Motor neuron (in vitro differentiated cells): ENCODE measurements around the gene TCN1. TPM values are rescaled to one million over a fixed set of nuclear protein-coding genes. Genes with fewer than 3 reads are reported as not detected.
"Not testable (repeated sequence)": the region's sequence is repeated elsewhere in the genome, so short reads cannot be mapped to it uniquely, and the experiment has no call there.

ENCODE experiments used
- ATAC-seq, 8 experiments: fragments of 200-7000 bp; cut with Tn5 transposase; replicated peaks in 6 of 8; 2 replicates each; pipeline ENCODE4 v1.8.0; 2021; ENCODE audit warnings: mild to moderate bottlenecking in 8 of 8, moderate library complexity in 8 of 8
- H3K27ac ChIP-seq, 2 donors: fragments of 250-450 bp; sonication (Bioruptor Pico); 2 replicates each; pipeline ENCODE4 v1.9.0; 2021; ENCODE audit warnings: antibody characterized with exemption in 2 of 2, mild to moderate bottlenecking in 2 of 2, moderate library complexity in 1 of 2
- H3K4me1 ChIP-seq, 2 donors: fragments of 250-450 bp; sonication (Bioruptor Pico); replicated peaks in 1 of 2; 2 replicates each; pipeline ENCODE4 v1.6.1; 2021; ENCODE audit warnings: antibody characterized with exemption in 2 of 2, mild to moderate bottlenecking in 2 of 2, moderate library complexity in 1 of 2
- H3K4me3 ChIP-seq, 5 donors: fragments of 250-450 bp; sonication (Bioruptor Pico); 2 replicates each; pipeline ENCODE4 v1.9.0; 2021; ENCODE audit warnings: antibody characterized with exemption in 5 of 5, mild to moderate bottlenecking in 5 of 5, moderate library complexity in 4 of 5
- WGBS, 10 experiments: fragments of 450-650 bp; shearing (Covaris generic); methylation state at CpG; one replicate each; pipeline ENCODE4 v1.0.0; 2022; 5-methylcytosine and 5-hydroxymethylcytosine counted together
- in situ Hi-C, 9 experiments: fragments of 400-800 bp; cut with MboI; loops; one replicate each; pipeline ENCODE4 v1.15.0; 2021; ENCODE audit warnings: low sequenced_read_pairs in 9 of 9, low pct_unique_long_range_greater_than_20kb in 2 of 9; ENCODE audit not compliant: unreplicated experiment in 9 of 9
- total RNA-seq, 8 experiments: library from RNA; unstranded; fragments of 300-600 nt; gene quantifications; 2 replicates each; pipeline versions ENCODE4 v1.2.3 to v1.2.4, GENCODE V29; 2022

The TCN1 gene
- 1 to 10 TPM in 2 of 8 experiments, under 1 TPM in 1, not detected in 5; 0.99 to 3.2 (median 1.7) TPM for total RNA-seq

- peak in 1 of 8 experiments; percentile 39 for ATAC-seq
- 0 to 100% (median 44%) methylated on average over 1 to 3 of the region's 3 CpGs for WGBS, 10 experiments
- in situ Hi-C loops = no loop called here
- no peak within 1 kb of the TSS for H3K27ac ChIP-seq
- H3K4me1 ChIP-seq = no peaks in the 10 kb centered on the region
- no peak within 1 kb of the TSS for H3K4me3 ChIP-seq
Observed at GRCh38 chr11:59866397-59866796, at the start of gene TCN1. Gene TCN1 (minus strand): TSS chr11:59866487. CDS start chr11:59866470, 17 bp downstream.

- not testable (repeated sequence) for H3K4me1 ChIP-seq, H3K27ac ChIP-seq, H3K4me3 ChIP-seq, ATAC-seq
- WGBS, 10 experiments = 0 to 27% methylated on average over 1 to 2 of the region's 2 CpGs; no CpG with 5 or more reads in 8 of the 10 experiments
- in situ Hi-C loops = loop anchor here in 1 of 9 experiments (25.0 kb wide), 1 partner anchor 91 kb away; the partner anchor contains the start of gene MRPL16
Observed at GRCh38 chr11:59903569-59903968, 37.3 kb upstream of the TCN1 start.

GRCh38 chr11:59901306-59901705 is 35.0 kb upstream of the TCN1 start:
- 0 to 55% (median 5%) methylated on average over 1 of the region's 1 CpG; no CpG with 5 or more reads in 2 of the 10 experiments for WGBS, 10 experiments
- no peak overlapping the region for H3K4me3 ChIP-seq
- ATAC-seq = peak in 5 of 8 experiments; percentile 22 to 83 (median 60)
- no peak overlapping the region for H3K27ac ChIP-seq
- in situ Hi-C loops = loop anchor here in 1 of 9 experiments (25.0 kb wide), 1 partner anchor 89 kb away; the partner anchor contains the start of gene MRPL16
- no peaks in the 10 kb centered on the region for H3K4me1 ChIP-seq

GRCh38 chr11:59900366-59901126 is 34.3 kb upstream of the TCN1 start:
- in situ Hi-C loops = loop anchor here in 1 of 9 experiments (25.0 kb wide), 1 partner anchor 88 kb away; the partner anchor contains the start of gene MRPL16

GRCh38 chr11:59899532-59899931 is 33.2 kb upstream of the TCN1 start:
- Histone ChIP-seq H3K27ac (no peak overlapping the region), H3K4me3 (no peak overlapping the region), H3K4me1 (no peaks in the 10 kb centered on the region)
- 78 to 100% (median 87%) methylated on average over 1 to 11 of the region's 11 CpGs; no CpG with 5 or more reads in 3 of the 10 experiments for WGBS, 10 experiments
- in situ Hi-C loops = no loop called here
- ATAC-seq = no peak

More at GRCh38 chr11:59900366-59901126, 34.3 kb upstream of the TCN1 start:
- Histone ChIP-seq H3K4me1 (no peaks in the 10 kb centered on the region), H3K4me3 (no peak overlapping the region), H3K27ac (no peak overlapping the region)
- ATAC-seq = peak in 3 of 8 experiments; percentile 74 to 88 (median 76)
- 0 to 91% (median 71%) methylated on average over 2 to 6 of the region's 6 CpGs for WGBS, 10 experiments

- WGBS, 10 experiments = 0 to 100% (median 72%) methylated on average over 1 to 6 of the region's 7 CpGs; no CpG with 5 or more reads in 2 of the 10 experiments
- no peak overlapping the region for H3K27ac ChIP-seq
- in situ Hi-C loops = no loop called here
- H3K4me1 ChIP-seq = no peaks in the 10 kb centered on the region
- ATAC-seq = peak in 3 of 8 experiments; percentile 10 to 27 (median 17)
- no peak overlapping the region for H3K4me3 ChIP-seq
Observed at GRCh38 chr11:59898650-59899049, 32.4 kb upstream of the TCN1 start.

- Histone ChIP-seq H3K27ac (no peak overlapping the region), H3K4me1 (no peaks in the 10 kb centered on the region), H3K4me3 (no peak overlapping the region)
- 94 to 98% (median 97%) methylated on average over 4 to 22 of the region's 31 CpGs; no CpG with 5 or more reads in 5 of the 10 experiments for WGBS, 10 experiments
- in situ Hi-C loops = no loop called here
- ATAC-seq = no peak
Observed at GRCh38 chr11:59898046-59898445, 31.8 kb upstream of the TCN1 start.

- 0 to 100% (median 74%) methylated on average over 1 of the region's 1 CpG; no CpG with 5 or more reads in 2 of the 10 experiments for WGBS, 10 experiments
- Histone ChIP-seq H3K27ac (no peak overlapping the region), H3K4me1 (no peaks in the 10 kb centered on the region), H3K4me3 (no peak overlapping the region)
- no peak for ATAC-seq
- in situ Hi-C loops = no loop called here
Observed at GRCh38 chr11:59894616-59895015, 28.3 kb upstream of the TCN1 start.

- H3K27ac ChIP-seq = no peak overlapping the region
- WGBS, 10 experiments = 0 to 64% (median 33%) methylated on average over 1 to 4 of the region's 4 CpGs; no CpG with 5 or more reads in 5 of the 10 experiments
- no peaks in the 10 kb centered on the region for H3K4me1 ChIP-seq
- peak in 7 of 8 experiments; percentile 28 to 95 (median 67) for ATAC-seq
- H3K4me3 ChIP-seq = no peak overlapping the region
- in situ Hi-C loops = no loop called here
Observed at GRCh38 chr11:59891781-59892181, 25.5 kb upstream of the TCN1 start.

GRCh38 chr11:59887156-59887555 is 20.9 kb upstream of the TCN1 start:
- H3K27ac ChIP-seq, H3K4me3 ChIP-seq, in situ Hi-C loops, ATAC-seq, H3K4me1 ChIP-seq: not testable (repeated sequence)

GRCh38 chr11:59883597-59883996 is 17.3 kb upstream of the TCN1 start:
- WGBS, 10 experiments = 50 to 100% (median 83%) methylated on average over 1 of the region's 1 CpG; no CpG with 5 or more reads in 3 of the 10 experiments
- in situ Hi-C loops = no loop called here

GRCh38 chr11:59879567-59879966 is 13.3 kb upstream of the TCN1 start:
- peak in 3 of 8 experiments; percentile 24 to 72 (median 38) for ATAC-seq
- Histone ChIP-seq H3K27ac (no peak overlapping the region), H3K4me3 (no peak overlapping the region), H3K4me1 (no peaks in the 10 kb centered on the region)
- 0 to 71% (median 67%) methylated on average over 1 of the region's 1 CpG; no CpG with 5 or more reads in 7 of the 10 experiments for WGBS, 10 experiments
- in situ Hi-C loops = no loop called here

More at GRCh38 chr11:59883597-59883996, 17.3 kb upstream of the TCN1 start:
- no peak for ATAC-seq
- Histone ChIP-seq H3K4me3 (no peak overlapping the region), H3K27ac (no peak overlapping the region), H3K4me1 (no peaks in the 10 kb centered on the region)

- no peak within 1 kb of the TSS for H3K27ac ChIP-seq
- ATAC-seq = peak in 1 of 8 experiments; percentile 18
- 7 to 83% (median 69%) methylated on average over 2 to 5 of the region's 5 CpGs; no CpG with 5 or more reads in 1 of the 10 experiments for WGBS, 10 experiments
- H3K4me1 ChIP-seq = no peaks in the 10 kb centered on the region
- in situ Hi-C loops = no loop called here
- H3K4me3 ChIP-seq = no peak within 1 kb of the TSS
Observed at GRCh38 chr11:59878575-59878974, 12.3 kb upstream of the TCN1 start, which contains the start of gene OOSP3. Gene OOSP3 (plus strand): TSS chr11:59878782. CDS start chr11:59878809, 27 bp downstream.
